Measurements from ENCODE around the gene SYT1. TPM values are rescaled to one million over a fixed set of nuclear protein-coding genes. Genes with fewer than 3 reads are reported as not detected.
A peak's percentile ranks its signal among the peaks of the same experiment; 100 is the strongest.

The SYT1 gene
- total RNA-seq, 3 donors from 2014 or later, result 1.4 to 11.8 (median 2.0) TPM

GRCh38 chr12:79434561-79434960, 570.0 kb downstream of the SYT1 start:
- Histone ChIP-seq H3K36me3 (ENCODE audit: low read depth) (no peaks in the 10 kb centered on the region), H3K4me1 (ENCODE audit: low read depth) (peaks cover 3% of the 10 kb centered on the region), H3K9me3 (no peaks in the 10 kb centered on the region), H3K4me3 (no peak overlapping the region)
- intact Hi-C loops (cut with DNase I, micrococcal nuclease), result no loop called here
- TF ChIP-seq CTCF (IDR thresholded peaks at IDR 0.05), result no peak
- DNase-seq (no peak), ATAC-seq (no peak)

- ATAC-seq, result no peak
- no peak for TF ChIP-seq CTCF (IDR thresholded peaks at IDR 0.05)
- peaks cover 3% of the 10 kb centered on the region for H3K4me1 ChIP-seq (ENCODE audit: low read depth)
- intact Hi-C loops (cut with DNase I, micrococcal nuclease), result no loop called here
- H3K9me3 ChIP-seq, result no peaks in the 10 kb centered on the region
- H3K36me3 ChIP-seq (ENCODE audit: low read depth), result no peaks in the 10 kb centered on the region
- DNase-seq, result no peak
- no peak overlapping the region for H3K4me3 ChIP-seq
Observed at GRCh38 chr12:79435742-79436141, 571.2 kb downstream of the SYT1 start.

- H3K4me3 ChIP-seq, result no peak overlapping the region
- ATAC-seq (no peak), DNase-seq (no peak)
- H3K4me1 ChIP-seq (ENCODE audit: low read depth), result peaks cover 3% of the 10 kb centered on the region
- H3K9me3 ChIP-seq, result no peaks in the 10 kb centered on the region
- TF ChIP-seq CTCF (IDR thresholded peaks at IDR 0.05), result no peak
- intact Hi-C loops (cut with DNase I, micrococcal nuclease), result no loop called here
- no peaks in the 10 kb centered on the region for H3K36me3 ChIP-seq (ENCODE audit: low read depth)
Observed at GRCh38 chr12:79438480-79439174, 574.1 kb downstream of the SYT1 start.

GRCh38 chr12:79439175-79439825, 574.7 kb downstream of the SYT1 start:
- TF ChIP-seq CTCF (IDR thresholded peaks at IDR 0.05), result no peak
- no peak for DNase-seq
- Histone ChIP-seq H3K36me3 (ENCODE audit: low read depth) (no peaks in the 10 kb centered on the region), H3K9me3 (no peaks in the 10 kb centered on the region), H3K4me3 (no peak overlapping the region), H3K4me1 (ENCODE audit: low read depth) (peaks cover 3% of the 10 kb centered on the region)
- ATAC-seq, result peak; percentile 36
- intact Hi-C loops (cut with DNase I, micrococcal nuclease), result no loop called here

GRCh38 chr12:79441534-79441933, 577.0 kb downstream of the SYT1 start:
- Histone ChIP-seq H3K9me3 (no peaks in the 10 kb centered on the region), H3K4me1 (ENCODE audit: low read depth) (peaks cover 3% of the 10 kb centered on the region), H3K36me3 (ENCODE audit: low read depth) (no peaks in the 10 kb centered on the region), H3K4me3 (no peak overlapping the region)
- ATAC-seq (no peak), DNase-seq (no peak)
- TF ChIP-seq CTCF (IDR thresholded peaks at IDR 0.05), result no peak
- intact Hi-C loops (cut with DNase I, micrococcal nuclease), result no loop called here
